HUES48 (cell line): ENCODE data around the gene BTG3.

Source experiments
- H3K27ac ChIP-seq: one replicate; pipeline ENCODE4 v1.7.0; 2013; ENCODE audit warnings: low read depth, low read length, inconsistent platforms
- H3K27me3 ChIP-seq: 2 replicates; pipeline ENCODE4 v1.6.1; 2013; ENCODE audit warnings: mild to moderate bottlenecking, low read length; ENCODE audit not compliant: control insufficient read depth, insufficient read depth
- H3K36me3 ChIP-seq: 2 replicates; pipeline ENCODE4 v1.6.1; 2013; ENCODE audit warnings: low read length; ENCODE audit not compliant: control insufficient read depth, insufficient read depth
- H3K4me1 ChIP-seq: 2 replicates; pipeline ENCODE4 v1.6.1; 2013; ENCODE audit warnings: mild to moderate bottlenecking, low read length; ENCODE audit not compliant: control insufficient read depth, insufficient read depth
- H3K4me3 ChIP-seq: 2 replicates; pipeline ENCODE4 v1.5.1; 2013; ENCODE audit warnings: mild to moderate bottlenecking, low read depth, low read length
- H3K9ac ChIP-seq: 2 replicates; pipeline ENCODE4 v1.6.1; 2013; ENCODE audit warnings: mild to moderate bottlenecking, low read depth, low read length, moderate library complexity
- H3K9me3 ChIP-seq: 2 replicates; pipeline ENCODE4 v1.6.1; 2013; ENCODE audit warnings: low read length; ENCODE audit not compliant: control insufficient read depth, insufficient read depth

BTG3 gene

DNA sequence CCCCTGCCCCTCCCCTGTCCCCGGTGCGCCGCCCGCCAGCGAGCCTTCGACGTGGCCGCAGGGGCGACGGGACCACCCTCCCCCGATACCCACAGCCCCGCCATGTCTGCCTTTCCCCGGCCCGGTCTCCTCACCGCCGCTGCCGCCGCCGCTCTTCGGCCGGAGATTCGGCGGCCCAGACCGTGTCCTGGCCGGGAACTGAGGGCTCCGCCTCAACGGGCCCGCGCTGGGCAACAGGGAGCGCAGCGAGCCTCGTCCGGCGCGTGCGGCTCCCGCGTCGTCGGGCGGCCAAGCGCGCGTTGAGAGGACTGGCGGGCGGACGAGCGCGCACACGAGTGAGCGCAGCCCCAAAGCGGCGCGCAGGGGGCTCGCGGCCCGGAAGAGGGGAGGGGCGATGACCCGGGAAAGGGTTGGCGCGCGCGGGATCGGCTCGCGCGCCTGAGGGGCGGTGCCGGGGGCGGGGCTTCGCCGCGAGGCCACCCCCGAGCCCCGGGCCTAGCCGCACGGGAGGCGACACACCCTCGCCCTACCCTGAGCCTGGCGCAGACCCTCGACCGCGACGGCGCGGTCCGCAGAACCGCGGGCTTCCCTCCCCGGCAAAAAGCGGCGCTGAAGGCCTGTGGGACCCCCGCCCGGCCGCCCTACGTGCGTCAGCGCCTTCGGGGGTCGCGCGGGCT, at the start of gene BTG3:
BTG3 (minus strand) TSS at position 337 of the 677 bp plus-strand sequence. CDS start 3,757 bp downstream, outside the sequence.
- Histone ChIP-seq H3K27ac (peak within 1 kb of the TSS; percentile 53), H3K27me3 (peaks cover 6% of the 10 kb centered on the region), H3K9ac (peak within 1 kb of the TSS; percentile 72), H3K36me3 (peaks cover 12% of the 10 kb centered on the region), H3K4me1 (peaks cover 11% of the 10 kb centered on the region), H3K9me3 (no peaks in the 10 kb centered on the region), H3K4me3 (peak within 1 kb of the TSS; percentile 70)

DNA sequence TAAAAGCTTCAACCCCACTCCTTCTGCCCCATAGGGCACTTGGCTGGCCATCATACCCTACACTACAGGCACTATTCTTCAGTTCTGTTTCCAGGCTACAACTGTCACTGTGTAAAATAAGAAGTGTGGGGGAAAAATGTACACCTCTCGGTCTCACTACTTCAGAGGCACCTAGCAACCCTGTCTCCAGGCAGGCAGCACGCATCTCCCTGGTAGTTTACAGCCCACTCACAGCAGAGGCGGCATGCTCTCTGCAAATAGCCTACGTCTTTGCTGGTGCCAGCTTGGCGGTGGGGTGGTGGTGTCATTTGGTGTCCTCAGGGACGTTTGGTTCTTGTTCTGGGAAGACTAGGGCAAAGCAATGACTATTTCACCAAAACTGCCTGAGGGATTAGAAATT, 48.2 kb upstream of the BTG3 start:
- H3K4me1 ChIP-seq, result peaks cover 6% of the 10 kb centered on the region; the same call in 1 of the 2 replicates
- H3K27ac ChIP-seq, result no peak overlapping the region
- H3K4me3 ChIP-seq, result no peak overlapping the region
- H3K27me3 ChIP-seq, result no peaks in the 10 kb centered on the region
- H3K9me3 ChIP-seq, result no peaks in the 10 kb centered on the region
- no peak overlapping the region for H3K9ac ChIP-seq
- no peaks in the 10 kb centered on the region for H3K36me3 ChIP-seq

GRCh38 chr21:17660452-17660851, 47.8 kb upstream of the BTG3 start:
- Histone ChIP-seq H3K27me3 (no peaks in the 10 kb centered on the region), H3K27ac (no peak overlapping the region), H3K9me3 (no peaks in the 10 kb centered on the region), H3K4me1 (peaks cover 6% of the 10 kb centered on the region; the same call in 1 of the 2 replicates), H3K4me3 (no peak overlapping the region), H3K9ac (no peak overlapping the region), H3K36me3 (no peaks in the 10 kb centered on the region)

DNA sequence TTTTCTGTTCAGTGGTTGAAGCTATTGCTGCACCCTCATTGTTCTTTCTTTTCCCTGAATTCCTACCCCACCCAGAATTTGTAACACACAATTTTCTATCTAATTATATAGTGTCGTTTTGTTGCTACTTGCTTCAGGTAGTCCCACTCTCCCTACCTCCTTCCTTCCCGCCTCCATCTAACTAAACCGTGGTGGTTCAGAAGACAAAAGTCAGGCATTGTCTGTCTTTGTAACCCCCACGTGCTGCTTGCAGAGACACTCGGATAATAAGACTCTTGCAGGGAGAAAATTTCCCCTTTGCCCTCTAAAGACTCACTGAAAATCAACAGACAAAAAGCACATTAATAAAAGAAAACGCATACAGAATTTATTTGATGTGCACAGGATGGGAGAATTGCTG, 46.2 kb upstream of the BTG3 start:
- Histone ChIP-seq H3K4me1 (peaks cover 6% of the 10 kb centered on the region; the same call in 1 of the 2 replicates), H3K36me3 (no peaks in the 10 kb centered on the region), H3K4me3 (no peak overlapping the region), H3K27me3 (no peaks in the 10 kb centered on the region), H3K27ac (no peak overlapping the region), H3K9ac (no peak overlapping the region), H3K9me3 (no peaks in the 10 kb centered on the region)

GRCh38 chr21:17651526-17651925, 38.8 kb upstream of the BTG3 start:
- Histone ChIP-seq H3K4me3 (no peak overlapping the region), H3K9ac (no peak overlapping the region), H3K27me3 (no peaks in the 10 kb centered on the region), H3K36me3 (no peaks in the 10 kb centered on the region), H3K9me3 (no peaks in the 10 kb centered on the region; the same call in 1 of the 2 replicates), H3K27ac (no peak overlapping the region), H3K4me1 (no peaks in the 10 kb centered on the region)

DNA sequence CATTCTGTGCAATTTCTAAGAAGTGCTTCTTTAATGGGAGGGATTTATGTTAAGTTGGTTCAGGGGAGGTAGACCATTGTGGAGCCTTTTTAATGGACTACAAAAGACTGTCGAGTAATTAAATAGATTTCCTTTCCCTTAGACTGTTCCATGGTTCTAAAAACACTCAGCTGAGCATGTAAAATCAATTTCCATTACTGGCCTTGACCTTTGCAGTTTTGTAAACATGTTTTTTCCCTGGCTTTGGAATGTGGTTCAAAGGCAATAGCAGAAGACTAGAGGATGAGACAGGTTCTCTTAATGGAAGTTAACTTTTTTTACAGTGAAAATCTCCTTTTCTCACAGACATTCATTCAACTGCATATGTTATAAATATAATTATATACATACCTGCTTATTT, 37.6 kb upstream of the BTG3 start:
- Histone ChIP-seq H3K27ac (no peak overlapping the region), H3K4me3 (no peak overlapping the region), H3K4me1 (no peaks in the 10 kb centered on the region), H3K9ac (no peak overlapping the region), H3K27me3 (no peaks in the 10 kb centered on the region), H3K9me3 (no peaks in the 10 kb centered on the region; the same call in 1 of the 2 replicates), H3K36me3 (no peaks in the 10 kb centered on the region)

- no peak overlapping the region for H3K4me3 ChIP-seq
- no peaks in the 10 kb centered on the region for H3K27me3 ChIP-seq
- H3K4me1 ChIP-seq, result no peaks in the 10 kb centered on the region
- H3K9me3 ChIP-seq, result no peaks in the 10 kb centered on the region; the same call in 1 of the 2 replicates
- no peak overlapping the region for H3K27ac ChIP-seq
- no peak overlapping the region for H3K9ac ChIP-seq
- H3K36me3 ChIP-seq, result no peaks in the 10 kb centered on the region
Observed at GRCh38 chr21:17646790-17647189, 34.1 kb upstream of the BTG3 start.

- Histone ChIP-seq H3K27me3 (no peaks in the 10 kb centered on the region), H3K4me3 (no peak overlapping the region), H3K4me1 (no peaks in the 10 kb centered on the region), H3K9ac (no peak overlapping the region), H3K9me3 (peaks cover 3% of the 10 kb centered on the region; the same call in 1 of the 2 replicates), H3K36me3 (no peaks in the 10 kb centered on the region), H3K27ac (no peak overlapping the region)
Observed at GRCh38 chr21:17644186-17644585, 31.5 kb upstream of the BTG3 start.

DNA sequence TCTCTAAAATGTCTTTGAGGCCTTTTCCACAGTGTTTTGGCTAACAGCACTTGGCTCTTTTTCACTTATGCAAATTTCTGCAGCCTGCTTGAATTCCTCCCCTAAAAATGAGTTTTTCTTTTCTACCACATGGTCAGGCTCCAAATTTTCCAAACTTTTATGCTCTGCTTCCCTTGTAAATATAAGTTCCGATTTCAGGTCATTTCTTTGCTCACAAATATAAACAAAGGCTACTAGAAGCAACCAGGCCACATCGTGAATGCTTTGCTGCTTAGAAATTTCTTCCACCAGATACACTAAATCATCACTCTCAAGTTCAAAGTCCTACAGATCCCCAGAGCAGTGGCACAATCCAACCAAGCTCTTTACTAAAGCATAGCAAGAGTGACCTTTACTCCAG, 28.1 kb upstream of the BTG3 start:
- Histone ChIP-seq H3K36me3 (no peaks in the 10 kb centered on the region), H3K4me3 (no peak overlapping the region), H3K27me3 (no peaks in the 10 kb centered on the region), H3K4me1 (no peaks in the 10 kb centered on the region), H3K27ac (no peak overlapping the region), H3K9me3 (peaks cover 3% of the 10 kb centered on the region; the same call in 1 of the 2 replicates), H3K9ac (no peak overlapping the region)

DNA sequence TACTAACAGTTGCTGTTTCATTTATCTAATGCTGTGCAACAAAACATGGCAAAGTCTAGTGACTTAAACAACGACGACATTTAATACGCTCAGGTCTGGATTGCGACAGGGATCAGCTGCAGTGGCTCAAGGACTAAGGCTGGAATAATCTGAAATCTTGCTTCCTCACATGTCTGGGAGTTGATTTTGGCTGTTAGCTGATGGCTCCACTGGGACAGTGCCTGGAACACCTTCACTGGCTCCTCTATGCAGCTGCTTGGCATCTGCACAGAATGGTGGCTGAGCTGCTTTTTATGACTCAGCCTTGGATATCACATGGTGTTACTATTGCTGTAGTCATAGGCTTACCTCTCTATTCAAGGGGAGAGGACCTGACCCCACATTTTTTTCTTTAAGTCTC, 24.0 kb upstream of the BTG3 start:
- H3K27ac ChIP-seq, result no peak overlapping the region
- H3K36me3 ChIP-seq, result no peaks in the 10 kb centered on the region
- no peak overlapping the region for H3K4me3 ChIP-seq
- no peaks in the 10 kb centered on the region for H3K4me1 ChIP-seq
- H3K27me3 ChIP-seq, result no peaks in the 10 kb centered on the region
- H3K9me3 ChIP-seq, result peaks cover 3% of the 10 kb centered on the region; the same call in 1 of the 2 replicates
- no peak overlapping the region for H3K9ac ChIP-seq

GRCh38 chr21:17631195-17631594, 18.5 kb upstream of the BTG3 start:
- Histone ChIP-seq H3K9ac (no peak overlapping the region), H3K4me3 (no peak overlapping the region), H3K27me3 (no peaks in the 10 kb centered on the region), H3K4me1 (peaks cover under 1% of the 10 kb centered on the region; the same call in 1 of the 2 replicates), H3K36me3 (no peaks in the 10 kb centered on the region), H3K9me3 (no peaks in the 10 kb centered on the region), H3K27ac (no peak overlapping the region)
